A549 (cell line): ENCODE measurements around the gene DHDH.

Source experiments
- CEBPB ChIP-seq, 2 experiments: fragments of >200 bp in 1 of 2; sonication (Bioruptor Twin) in 1 of 2; formaldehyde crosslinking in 1 of 2; IDR thresholded peaks; 2 replicates each; pipeline ENCODE4 v1.6.1; 2012 to 2016
- CTCF ChIP-seq: fragments of >200 bp; sonication (Bioruptor Twin); formaldehyde crosslinking; IDR thresholded peaks from 3 replicates; pipeline ENCODE4 v1.5.1; 2016
- REST ChIP-seq: fragments of 200-600 bp; sonication (generic); IDR thresholded peaks from 2 replicates; pipeline ENCODE4 v1.6.1; 2016; ENCODE audit warnings: antibody characterized with exemption, mild to moderate bottlenecking, moderate library complexity

GRCh38 chr19:48938256-48938655 lies 4.8 kb downstream of the DHDH start:
- TF ChIP-seq CEBPB (IDR thresholded peaks at IDR 0.05) (no peak), REST (no peak), CTCF (no peak)
